ENCODE results near the gene MYBPC1. TPM values are rescaled to one million over a fixed set of nuclear protein-coding genes. Genes with fewer than 3 reads are reported as not detected.

MYBPC1 gene
- total RNA-seq, 1 experiment from 2014 or later, result not detected

- Histone ChIP-seq H3K4me1 (ENCODE audit: control insufficient read depth, insufficient read depth, low read length) (no peaks in the 10 kb centered on the region), H3K9me3 (ENCODE audit: control insufficient read depth, insufficient read depth, low read depth, low read length) (no peaks in the 10 kb centered on the region), H3K4me3 (ENCODE audit: low read depth in 2 of 2, low read length in 2 of 2) (no peak overlapping the region), H3K27ac (ENCODE audit: low read length) (no peak overlapping the region), H3K36me3 (ENCODE audit: control insufficient read depth, insufficient read depth, low read length) (no peaks in the 10 kb centered on the region), H3K27me3 (ENCODE audit: control insufficient read depth, insufficient read depth, low read length) (no peaks in the 10 kb centered on the region)
- in situ Hi-C loops (cut with HindIII; ENCODE audit: low pct_unique_long_range_greater_than_20kb, low sequenced_read_pairs), result no loop called here
- intact Hi-C loops (cut with micrococcal nuclease; ENCODE audit: unreplicated experiment), result no loop called here
- no peak for ATAC-seq
- CTCF ChIA-PET, result no interaction called here
- POLR2A ChIA-PET, result no interaction called here
- BruUV-seq (replicated peaks), result no TSS peak
- TF ChIP-seq TCF7L2 (IDR thresholded peaks at IDR 0.05; ENCODE audit: low read depth, low read length) (no peak), REST (IDR thresholded peaks at IDR 0.05; ENCODE audit: insufficient read depth in 1 of 2, low read depth in 2 of 2, low read length in 1 of 2) (no peak), SIN3A (IDR thresholded peaks at IDR 0.05; ENCODE audit: borderline replicate concordance, insufficient read depth, low read depth, low read length) (no peak), POLR2AphosphoS5 (IDR thresholded peaks at IDR 0.05; ENCODE audit: low read depth, low read length) (no peak), CTCF (IDR thresholded peaks at IDR 0.05) (no peak)
- DNase-seq (ENCODE audit: low read depth, low spot score), result no peak
Observed at GRCh38 chr12:101582937-101583336, 11.8 kb upstream of the MYBPC1 start.

- no peak for ATAC-seq
- intact Hi-C loops (cut with micrococcal nuclease; ENCODE audit: unreplicated experiment), result no loop called here
Observed at GRCh38 chr12:101590383-101590782, 4.4 kb upstream of the MYBPC1 start.

More at GRCh38 chr12:101590383-101590782, 4.4 kb upstream of the MYBPC1 start:
- H3K9me3 ChIP-seq (ENCODE audit: control insufficient read depth, insufficient read depth, low read depth, low read length), result no peaks in the 10 kb centered on the region
- DNase-seq (ENCODE audit: low read depth, low spot score), result no peak
- no peaks in the 10 kb centered on the region for H3K4me1 ChIP-seq (ENCODE audit: control insufficient read depth, insufficient read depth, low read length)
- H3K4me3 ChIP-seq (ENCODE audit: low read depth in 2 of 2, low read length in 2 of 2), result no peak overlapping the region
- H3K27ac ChIP-seq (ENCODE audit: low read length), result no peak overlapping the region
- CTCF ChIA-PET, result no interaction called here
- H3K27me3 ChIP-seq (ENCODE audit: control insufficient read depth, insufficient read depth, low read length), result peaks cover 4% of the 10 kb centered on the region; the same call in 1 of the 2 replicates
- BruUV-seq (replicated peaks), result no TSS peak
- in situ Hi-C loops (cut with HindIII; ENCODE audit: low pct_unique_long_range_greater_than_20kb, low sequenced_read_pairs), result no loop called here
- TF ChIP-seq POLR2AphosphoS5 (IDR thresholded peaks at IDR 0.05; ENCODE audit: low read depth, low read length) (no peak), SIN3A (IDR thresholded peaks at IDR 0.05; ENCODE audit: borderline replicate concordance, insufficient read depth, low read depth, low read length) (no peak), CTCF (IDR thresholded peaks at IDR 0.05) (no peak), REST (IDR thresholded peaks at IDR 0.05; ENCODE audit: insufficient read depth in 1 of 2, low read depth in 2 of 2, low read length in 1 of 2) (no peak), TCF7L2 (IDR thresholded peaks at IDR 0.05; ENCODE audit: low read depth, low read length) (no peak)
- POLR2A ChIA-PET, result no interaction called here
- no peaks in the 10 kb centered on the region for H3K36me3 ChIP-seq (ENCODE audit: control insufficient read depth, insufficient read depth, low read length)

Data from Panc1 (cell line).